ENCODE data around the gene PAAF1. TPM values are rescaled to one million over a fixed set of nuclear protein-coding genes. Genes with fewer than 3 reads are reported as not detected.
A peak's percentile ranks its signal among the peaks of the same experiment; 100 is the strongest.

Gene PAAF1
- polyA plus RNA-seq, 2 of the 4 experiments (the other 2 are of a cell fraction): 16.6 to 25.1 TPM

GRCh38 chr11:73866586-73866996 lies 10.2 kb upstream of the PAAF1 start:
- ATAC-seq: peak; percentile 65 to 82
- Histone ChIP-seq H3K4me3 (no peak overlapping the region), H3K9me3 (no peaks in the 10 kb centered on the region), H3K4me1 (peaks cover 51% of the 10 kb centered on the region), H3K27ac (peak overlapping the region; percentile 50 to 76; a peak in 5 of 6 replicates), H3K4me2 (peak overlapping the region; percentile 50)
- POLR2A ChIA-PET: interaction anchor here (1.2 to 2.0 kb wide), 4 partner anchors 11 to 106 kb away, joined by 3 to 13 read pairs (median 6); partner anchors contain the start of genes MRPL48 and RAB6A
- 14% methylated on average over 2 of the region's 2 CpGs for WGBS (ENCODE audit: missing lambda C conversion rate)
- CTCF ChIA-PET: interaction anchor here (0.8 to 1.7 kb wide), 3 partner anchors 11 to 241 kb away, joined by 3 to 5 read pairs (median 4); partner anchors contain the start of genes COA4 and PAAF1
- TF ChIP-seq ESRRA (IDR thresholded peaks at IDR 0.05; ENCODE audit: borderline replicate concordance, low read length): no peak
- TF ChIP-seq E2F6 (IDR thresholded peaks at IDR 0.05; ENCODE audit: borderline replicate concordance, low read depth): no peak
- TF ChIP-seq JUNB (IDR thresholded peaks at IDR 0.05): peak; percentile 50; the same call in 1 of the 2 replicates
- TF ChIP-seq ELK1 (IDR thresholded peaks at IDR 0.05; ENCODE audit: low read depth, low read length): no peak
- TF ChIP-seq ZSCAN20 (CRISPR knock-in tag; IDR thresholded peaks at IDR 0.05): no peak
- TF ChIP-seq RCOR1 (IDR thresholded peaks at IDR 0.05; ENCODE audit: low read depth, low read length): no peak
- TF ChIP-seq MAZ (IDR thresholded peaks at IDR 0.05; ENCODE audit: borderline replicate concordance, low read depth, low read length): no peak
- no peak for TF ChIP-seq POLR2A (IDR thresholded peaks at IDR 0.05; ENCODE audit: low read length)
- TF ChIP-seq CEBPB (IDR thresholded peaks at IDR 0.05): no peak
- TF ChIP-seq PHF8 (IDR thresholded peaks at IDR 0.05; ENCODE audit: borderline replicate concordance, low read depth): no peak
- no peak for TF ChIP-seq HOXA7 (CRISPR knock-in tag; IDR thresholded peaks at IDR 0.05)
- TF ChIP-seq CHD2 (IDR thresholded peaks at IDR 0.05; ENCODE audit: low read length, partially characterized antibody): no peak
- no peak for TF ChIP-seq HES2 (IDR thresholded peaks at IDR 0.05)
- no peak for TF ChIP-seq ZNF302 (CRISPR knock-in tag; IDR thresholded peaks at IDR 0.05)
- no peak for TF ChIP-seq NPAS2 (CRISPR knock-in tag; IDR thresholded peaks at IDR 0.05; ENCODE audit: borderline replicate concordance)
- TF ChIP-seq FOSL2 (IDR thresholded peaks at IDR 0.05): 0 out of 2 replicates have a peak, but pooled peaks have one; percentile 25
- TF ChIP-seq FOSL2 (CRISPR knock-in tag; IDR thresholded peaks at IDR 0.05): peak; percentile 68
- no peak for FAIRE-seq
- DNase-seq (ENCODE audit: low read depth in 1 of 2, low spot score in 1 of 2): peak; percentile 34 to 65

GRCh38 chr11:73869332-73869949 lies 7.4 kb upstream of the PAAF1 start:
- DNase-seq (ENCODE audit: low read depth in 1 of 2, low spot score in 1 of 2): peak in 1 of 2 experiments; percentile 49
- WGBS (ENCODE audit: missing lambda C conversion rate): 6% methylated on average over 1 of the region's 1 CpG
- peak; percentile 41 to 66 for ATAC-seq
- ChIA-PET CTCF (interaction anchor here (0.6 to 1.2 kb wide), 2 partner anchors 62 to 255 kb away, joined by 3 to 4 read pairs; no protein-coding TSS in a partner anchor), POLR2A (interaction anchor here (0.5 to 1.2 kb wide), 4 partner anchors 15 to 691 kb away, joined by 3 to 4 read pairs (median 4); partner anchors contain the start of gene MRPL48)
- no peaks in the 10 kb centered on the region for H3K9me3 ChIP-seq
- H3K4me3 ChIP-seq: no peak overlapping the region
- H3K4me2 ChIP-seq: peak overlapping the region; percentile 60
- H3K27ac ChIP-seq: peak overlapping the region; percentile 59 to 76; a peak in 5 of 6 replicates
- FAIRE-seq: no peak
- TF ChIP-seq MAFK (IDR thresholded peaks at IDR 0.05; ENCODE audit: partially characterized antibody) (peak; percentile 57), HOXB5 (CRISPR knock-in tag; IDR thresholded peaks at IDR 0.05) (no peak), JUN (IDR thresholded peaks at IDR 0.05) (0 out of 5 replicates have a peak, but pooled peaks of 1 of the 2 experiments have one; percentile 10)
- peaks cover 51% of the 10 kb centered on the region for H3K4me1 ChIP-seq

GRCh38 chr11:73870261-73870660 lies 6.5 kb upstream of the PAAF1 start:
- DNase-seq (ENCODE audit: low read depth in 1 of 2, low spot score in 1 of 2) (no peak), FAIRE-seq (no peak), ATAC-seq (no peak)
- WGBS (ENCODE audit: missing lambda C conversion rate): 90% methylated on average over 3 of the region's 3 CpGs
- Histone ChIP-seq H3K4me2 (peak overlapping the region; percentile 60; the same call in 2 of the 3 replicates), H3K4me1 (peaks cover 59% of the 10 kb centered on the region), H3K4me3 (no peak overlapping the region), H3K27ac (peak overlapping the region; percentile 44 to 76; a peak in 3 of 6 replicates), H3K9me3 (no peaks in the 10 kb centered on the region)
- ChIA-PET CTCF (interaction anchor here (0.6 to 1.2 kb wide), 2 partner anchors 61 to 1619 kb away, joined by 4 read pairs; no protein-coding TSS in a partner anchor), POLR2A (interaction anchor here (0.6 to 1.2 kb wide), 2 partner anchors 16 to 690 kb away, joined by 3 to 4 read pairs; no protein-coding TSS in a partner anchor)
- TF ChIP-seq RARB (CRISPR knock-in tag; IDR thresholded peaks at IDR 0.05): no peak
- TF ChIP-seq ZFP36 (IDR thresholded peaks at IDR 0.05; ENCODE audit: borderline replicate concordance, partially characterized antibody): no peak
- TF ChIP-seq HEYL (CRISPR knock-in tag; IDR thresholded peaks at IDR 0.05): no peak
- no peak for TF ChIP-seq JUNB (IDR thresholded peaks at IDR 0.05)
- no peak for TF ChIP-seq ELK1 (IDR thresholded peaks at IDR 0.05; ENCODE audit: low read depth, low read length)
- no peak for TF ChIP-seq MAFK (IDR thresholded peaks at IDR 0.05; ENCODE audit: partially characterized antibody)
- TF ChIP-seq NR3C1 (IDR thresholded peaks at IDR 0.05): no peak
- no peak for TF ChIP-seq ZNF302 (CRISPR knock-in tag; IDR thresholded peaks at IDR 0.05)
- no peak for TF ChIP-seq KDM1A (IDR thresholded peaks at IDR 0.05; ENCODE audit: low read depth)

Measured in A549 (cell line).